ENCODE results near the gene PPCDC. TPM values are rescaled to one million over a fixed set of nuclear protein-coding genes. Genes with fewer than 3 reads are reported as not detected.

Gene PPCDC
- total RNA-seq, 1 experiment from 2014 or later = 18.0 TPM

- H3K4me3 ChIP-seq (replicated peaks in 1 of 2; ENCODE audit: low read depth in 1 of 2, low read length in 2 of 2) = no peak overlapping the region
- ChIA-PET CTCF (no interaction called here), POLR2A (no interaction called here), RAD21 (ENCODE audit: low non-redundant PET in 1 of 2, low total read pairs in 2 of 2, uncharacterized antibody in 2 of 2, unreplicated experiment in 2 of 2) (no interaction called here)
- H3K9ac ChIP-seq (ENCODE audit: low read length) = no peak overlapping the region
- H3K4me2 ChIP-seq (ENCODE audit: low read length) = no peak overlapping the region
- H3K27me3 ChIP-seq (ENCODE audit: insufficient read depth, low read length) = no peaks in the 10 kb centered on the region
- peaks cover 8 to 31% of the 10 kb centered on the region in 2 experiments for H3K4me1 ChIP-seq (ENCODE audit: control insufficient read depth in 1 of 2, insufficient read depth in 2 of 2, low read length in 2 of 2)
- no peak for DNase-seq (ENCODE audit: low read depth, low spot score)
- H3K9me3 ChIP-seq (ENCODE audit: control insufficient read depth in 1 of 2, insufficient read depth in 1 of 2, low read depth in 1 of 2, low read length in 2 of 2) = no peaks in the 10 kb centered on the region
- H3K79me2 ChIP-seq (ENCODE audit: insufficient read depth, low read length) = no peaks in the 10 kb centered on the region
- TF ChIP-seq JUND (IDR thresholded peaks at IDR 0.05) (no peak), EZH2phosphoT487 (IDR thresholded peaks at IDR 0.05; ENCODE audit: borderline replicate concordance) (no peak), SRF (IDR thresholded peaks at IDR 0.05; ENCODE audit: low read depth) (no peak), EZH2 (IDR thresholded peaks at IDR 0.05) (no peak), MAX (IDR thresholded peaks at IDR 0.05) (no peak), CTCF (IDR thresholded peaks at IDR 0.05 in 2 of 3, conservative IDR thresholded peaks at IDR 0.05 in 1 of 3; ENCODE audit: borderline replicate concordance in 1 of 3, insufficient read depth in 1 of 3, low read depth in 2 of 3, low read length in 2 of 3) (no peak), TCF7L2 (IDR thresholded peaks at IDR 0.05; ENCODE audit: borderline replicate concordance, extremely low read depth, insufficient read depth, insufficient read length) (no peak), ZBTB33 (IDR thresholded peaks at IDR 0.05; ENCODE audit: extremely low read depth, insufficient replicate concordance, low read length) (no peak), YY1 (IDR thresholded peaks at IDR 0.05; ENCODE audit: extremely low read depth, insufficient replicate concordance, low read depth, low read length) (no peak), RAD21 (IDR thresholded peaks at IDR 0.05; ENCODE audit: low read depth) (no peak), ZNF274 (IDR thresholded peaks at IDR 0.05; ENCODE audit: low read depth, low read length) (no peak), ZFX (IDR thresholded peaks at IDR 0.05) (no peak), POLR2AphosphoS5 (IDR thresholded peaks at IDR 0.05; ENCODE audit: low read depth, low read length) (no peak), CEBPB (IDR thresholded peaks at IDR 0.05; ENCODE audit: low read depth) (no peak), POLR2A (IDR thresholded peaks at IDR 0.05; ENCODE audit: borderline replicate concordance, extremely low read depth, insufficient read depth, insufficient read length) (no peak)
- no peaks in the 10 kb centered on the region for H4K20me1 ChIP-seq (ENCODE audit: insufficient read depth)
- H3K9me2 ChIP-seq (ENCODE audit: insufficient read depth) = no peaks in the 10 kb centered on the region
- BruUV-seq (replicated peaks) = no TSS peak
- intact Hi-C loops (cut with micrococcal nuclease) = no loop called here
- H3K27ac ChIP-seq (ENCODE audit: low read depth, low read length) = no peak overlapping the region
- H2AFZ ChIP-seq (ENCODE audit: low read depth, low read length, poor library complexity, severe bottlenecking) = no peak overlapping the region
- no peaks in the 10 kb centered on the region for H3K36me3 ChIP-seq (ENCODE audit: control insufficient read depth in 1 of 2, insufficient read depth in 2 of 2, low read length in 2 of 2)
- no peak for ATAC-seq
These were observed 39.3 kb downstream of the PPCDC start for GRCh38 chr15:75062706-75063105.
